Tibial artery (tissue), 4 donors: Measurements from ENCODE around the gene IFNA16.
"Not testable (repeated sequence)": the region's sequence is repeated elsewhere in the genome, so short reads cannot be mapped to it uniquely, and the experiment has no call there.

Experiments used
- DNase-seq, 2 donors: peaks; one replicate each; pipeline ENCODE4 v3.0.0-alpha.2; 2019
- H3K27ac ChIP-seq, 2 donors: fragments of 200-600 bp; sonication (generic) in 1 of 2; 1 replicate in 1 of 2; 2 replicates in 1 of 2; pipeline ENCODE4 v1.5.1; 2018 to 2019; ENCODE audit warnings: mild to moderate bottlenecking in 1 of 2
- H3K27me3 ChIP-seq, 2 donors: fragments of 200-600 bp; sonication (generic) in 1 of 2; one replicate each; pipeline versions ENCODE4 v1.5.1 to v1.6.0; 2016 to 2019
- H3K36me3 ChIP-seq, 3 donors: fragments of 200-600 bp; sonication (generic) in 2 of 3; one replicate each; pipeline ENCODE4 v1.5.1; 2016 to 2019; ENCODE audit warnings: mild to moderate bottlenecking in 2 of 3
- H3K4me1 ChIP-seq, 4 donors: fragments of 200-600 bp; sonication (generic) in 2 of 4; 1 replicate in 3 of 4; 2 replicates in 1 of 4; pipeline ENCODE4 v1.5.1; 2016 to 2019
- H3K4me3 ChIP-seq, 2 donors: fragments of 200-600 bp; sonication (generic) in 1 of 2; 1 replicate in 1 of 2; 2 replicates in 1 of 2; pipeline ENCODE4 v1.5.1; 2018 to 2019; ENCODE audit warnings: mild to moderate bottlenecking in 2 of 2
- H3K9me3 ChIP-seq, 3 donors: fragments of 200-600 bp; sonication (generic) in 1 of 3; one replicate each; pipeline ENCODE4 v1.5.1; 2016 to 2019
- CTCF ChIP-seq, 2 experiments: fragments of 200-600 bp in 1 of 2; fragments of 450-650 bp in 1 of 2; IDR thresholded peaks; one replicate each; pipeline ENCODE4 v1.5.1; 2017 to 2019; ENCODE audit warnings: antibody characterized with exemption in 2 of 2, mild to moderate bottlenecking in 1 of 2, moderate library complexity in 1 of 2
- intact Hi-C: fragments of 100-400 bp; cut with DNase I; formaldehyde crosslinking; loops from one replicate; pipeline ENCODE4 v1.15.0; 2023; ENCODE audit warnings: low total_unique reads

The IFNA16 gene

DNA sequence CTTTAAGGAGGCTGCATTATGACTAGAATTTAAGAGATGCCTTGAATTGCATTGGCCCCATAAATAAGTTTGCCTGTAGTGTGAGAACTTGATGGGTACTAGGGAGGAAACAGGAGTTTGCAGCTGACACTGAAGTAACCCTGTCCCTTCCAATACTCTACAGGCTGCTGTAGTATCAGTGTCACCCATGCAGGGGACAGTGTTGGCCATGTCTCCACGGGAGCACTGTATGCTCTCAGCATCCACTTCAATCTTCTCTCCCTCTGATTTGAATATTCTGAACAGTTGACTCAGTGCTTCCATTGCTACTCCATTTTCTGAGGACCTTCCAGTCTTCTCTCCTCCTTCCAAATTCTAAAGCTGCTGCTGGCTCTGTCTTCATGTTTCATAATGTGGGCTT, 34.1 kb upstream of the IFNA16 start:
- intact Hi-C loops = no loop called here
- H3K36me3 ChIP-seq = no peaks in the 10 kb centered on the region
- H3K27me3 ChIP-seq = peaks cover 0 to 3% of the 10 kb centered on the region in 2 donors
- TF ChIP-seq CTCF (IDR thresholded peaks at IDR 0.05) = no peak
- H3K4me3 ChIP-seq = no peak overlapping the region
- H3K4me1 ChIP-seq = peaks cover 0 to 3% (median 0%) of the 10 kb centered on the region in 4 donors
- H3K9me3 ChIP-seq = no peaks in the 10 kb centered on the region
- DNase-seq = no peak
- H3K27ac ChIP-seq = no peak overlapping the region

- H3K4me3 ChIP-seq = no peak overlapping the region
- no peak for TF ChIP-seq CTCF (IDR thresholded peaks at IDR 0.05)
- no peaks in the 10 kb centered on the region for H3K27me3 ChIP-seq
- H3K4me1 ChIP-seq = no peaks in the 10 kb centered on the region
- no peak for DNase-seq
- intact Hi-C loops = no loop called here
- H3K9me3 ChIP-seq = no peaks in the 10 kb centered on the region
- H3K27ac ChIP-seq = no peak overlapping the region
- H3K36me3 ChIP-seq = no peaks in the 10 kb centered on the region
Measured at GRCh38 chr9:21244836-21245235, 27.7 kb upstream of the IFNA16 start.

GRCh38 chr9:21239911-21240310, 22.8 kb upstream of the IFNA16 start, which contains the start of gene IFNA14:
TSS of gene IFNA14 (minus strand) at chr9:21240005. CDS start at chr9:21239935, 70 bp downstream.
- no peaks in the 10 kb centered on the region for H3K9me3 ChIP-seq
- intact Hi-C loops = no loop called here
- H3K27me3 ChIP-seq = no peaks in the 10 kb centered on the region
- no peak for TF ChIP-seq CTCF (IDR thresholded peaks at IDR 0.05)
- no peak within 1 kb of the TSS for H3K27ac ChIP-seq
- no peak for DNase-seq
- no peak within 1 kb of the TSS for H3K4me3 ChIP-seq
- H3K4me1 ChIP-seq = no peaks in the 10 kb centered on the region
- no peaks in the 10 kb centered on the region for H3K36me3 ChIP-seq

DNA sequence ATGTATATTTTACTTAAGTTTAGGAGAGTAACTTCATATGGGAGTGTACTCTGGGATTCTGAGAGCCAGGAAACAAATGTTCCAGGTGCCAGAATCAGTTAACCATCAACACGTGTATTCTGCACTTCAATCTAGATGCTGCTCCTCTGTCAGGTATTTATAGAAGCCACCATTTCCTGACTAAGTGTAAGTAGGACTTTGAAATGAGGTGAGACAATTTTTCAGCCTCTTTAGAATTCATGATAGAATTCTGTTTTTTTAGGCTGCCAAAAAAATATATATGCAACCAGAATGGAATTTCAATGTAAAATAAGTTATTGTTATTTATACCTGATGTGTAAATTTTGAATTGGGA, 19.2 kb upstream of the IFNA16 start:
- not testable (repeated sequence) for H3K4me1 ChIP-seq, DNase-seq

GRCh38 chr9:21235468-21236359, 18.6 kb upstream of the IFNA16 start:
- TF ChIP-seq CTCF (IDR thresholded peaks at IDR 0.05) = peak; percentile 9 to 31
- H3K27me3 ChIP-seq, H3K36me3 ChIP-seq, H3K4me3 ChIP-seq, intact Hi-C loops, H3K9me3 ChIP-seq, H3K27ac ChIP-seq, H3K4me1 ChIP-seq: not testable (repeated sequence)
- DNase-seq = peak in 1 of 2 donors; percentile 37

More for the DNA sequence above, 19.2 kb upstream of the IFNA16 start:
- H3K4me3 ChIP-seq, H3K36me3 ChIP-seq, H3K9me3 ChIP-seq, H3K27me3 ChIP-seq, H3K27ac ChIP-seq, intact Hi-C loops: not testable (repeated sequence)

- no peak for TF ChIP-seq CTCF (IDR thresholded peaks at IDR 0.05)
- no peaks in the 10 kb centered on the region for H3K4me1 ChIP-seq
- DNase-seq = no peak
- no peak overlapping the region for H3K27ac ChIP-seq
- H3K36me3 ChIP-seq = no peaks in the 10 kb centered on the region
- intact Hi-C loops = no loop called here
- no peaks in the 10 kb centered on the region for H3K9me3 ChIP-seq
- no peak overlapping the region for H3K4me3 ChIP-seq
- H3K27me3 ChIP-seq = no peaks in the 10 kb centered on the region
Measured at GRCh38 chr9:21234153-21234687, 17.1 kb upstream of the IFNA16 start.
